COLO829 (cell line): ENCODE measurements around the gene SOX13.
"Not testable (repeated sequence)": the region's sequence is repeated elsewhere in the genome, so short reads cannot be mapped to it uniquely, and the experiment has no call there.

Experiments
- DNase-seq: peaks from one replicate; pipeline ENCODE4 v3.0.0; 2012; ENCODE audit warnings: low spot score

The SOX13 gene

DNA sequence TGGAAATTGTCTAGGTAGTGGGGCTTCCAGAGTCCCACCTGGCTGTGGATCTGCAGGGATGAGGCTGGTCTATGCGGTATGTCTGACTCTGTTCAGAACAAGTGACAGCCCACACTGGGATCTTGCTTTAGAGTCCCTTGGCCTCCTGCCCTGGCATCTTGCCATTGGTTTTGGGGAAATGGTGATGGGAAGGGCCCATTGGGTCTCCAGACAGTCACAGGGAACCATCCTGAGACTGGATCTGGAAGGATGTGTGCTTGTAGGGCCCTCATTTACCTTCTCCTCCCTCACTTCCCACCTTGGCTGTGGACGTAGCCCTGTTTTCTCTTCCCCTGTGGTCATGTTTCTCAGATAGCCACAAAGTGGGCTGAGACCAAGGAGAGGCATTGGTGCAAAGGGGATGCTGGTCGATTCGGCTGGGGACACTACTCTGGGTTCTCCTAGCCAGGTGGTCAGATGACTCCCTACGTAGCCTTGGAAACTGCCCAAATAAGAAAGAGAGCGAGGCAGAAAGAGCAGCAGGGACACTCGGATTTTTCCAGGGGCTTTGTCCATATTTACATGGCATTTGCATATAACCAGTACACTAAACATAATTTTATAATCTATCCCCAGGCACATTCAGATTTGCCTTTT lies 15.1 kb downstream of the SOX13 start:
- DNase-seq = no peak

GRCh38 chr1:204088596-204088995 lies 15.7 kb downstream of the SOX13 start:
- DNase-seq = no peak

DNA sequence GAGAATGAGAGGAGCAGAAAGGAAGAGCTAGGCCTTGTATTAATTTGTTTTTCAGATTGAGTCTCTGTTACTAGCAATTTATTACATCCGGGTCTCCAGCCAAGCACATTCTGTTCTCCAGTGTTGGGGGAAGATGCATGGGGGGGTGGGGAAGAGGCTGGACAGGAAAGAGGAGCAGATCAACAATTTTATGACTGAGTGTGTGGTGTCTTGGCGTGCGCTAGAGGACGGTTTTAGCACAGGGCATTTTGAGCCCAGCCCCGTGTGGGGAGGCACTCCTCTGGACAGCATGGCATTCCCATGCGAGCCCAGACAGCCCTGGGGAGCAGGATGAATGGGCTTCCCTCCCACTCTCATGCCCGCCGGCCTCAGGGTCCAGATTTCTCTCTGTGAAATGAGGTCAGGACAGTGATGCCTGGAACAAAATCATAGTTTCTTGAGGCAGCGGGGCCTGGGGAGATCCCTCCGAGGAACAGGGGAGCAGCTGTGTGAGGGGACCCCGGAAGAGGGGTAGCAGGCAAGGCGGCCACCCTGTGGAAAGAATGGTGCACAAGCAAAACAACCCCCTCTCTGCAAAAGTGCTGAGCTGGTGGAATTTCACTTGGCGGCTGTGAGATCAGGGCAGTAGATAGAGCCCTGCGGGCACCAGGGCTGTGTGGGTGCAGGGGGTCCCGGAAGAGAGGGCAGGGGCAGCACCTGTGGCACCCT lies 16.3 kb downstream of the SOX13 start:
- DNase-seq = no peak

- DNase-seq = not testable (repeated sequence)
Observed at GRCh38 chr1:204090132-204090531, 17.2 kb downstream of the SOX13 start.

GRCh38 chr1:204091066-204091465 lies 18.2 kb downstream of the SOX13 start:
- no peak for DNase-seq

- no peak for DNase-seq
Observed at GRCh38 chr1:204091787-204092312, 18.9 kb downstream of the SOX13 start.

- DNase-seq = no peak
Observed at GRCh38 chr1:204092632-204093420, 19.9 kb downstream of the SOX13 start.

DNA sequence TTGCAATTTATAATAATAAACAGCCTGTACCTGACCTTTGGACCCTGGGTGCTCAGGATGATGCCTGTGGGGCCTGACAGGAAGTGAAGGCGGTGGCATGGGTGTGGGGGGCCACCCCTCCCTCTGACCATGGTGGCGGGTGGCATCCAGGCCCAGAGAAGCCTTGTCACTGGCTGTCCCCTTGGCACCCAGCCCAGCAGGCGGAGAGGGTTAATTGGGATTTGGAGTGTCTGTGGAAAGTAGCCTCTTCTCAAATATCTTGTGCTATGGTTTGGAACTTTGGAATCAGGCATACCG lies 20.5 kb downstream of the SOX13 start:
- DNase-seq = no peak

- DNase-seq = no peak
Observed at GRCh38 chr1:204093781-204094180, 20.9 kb downstream of the SOX13 start.

GRCh38 chr1:204094313-204094729 lies 21.4 kb downstream of the SOX13 start:
- DNase-seq = no peak

DNA sequence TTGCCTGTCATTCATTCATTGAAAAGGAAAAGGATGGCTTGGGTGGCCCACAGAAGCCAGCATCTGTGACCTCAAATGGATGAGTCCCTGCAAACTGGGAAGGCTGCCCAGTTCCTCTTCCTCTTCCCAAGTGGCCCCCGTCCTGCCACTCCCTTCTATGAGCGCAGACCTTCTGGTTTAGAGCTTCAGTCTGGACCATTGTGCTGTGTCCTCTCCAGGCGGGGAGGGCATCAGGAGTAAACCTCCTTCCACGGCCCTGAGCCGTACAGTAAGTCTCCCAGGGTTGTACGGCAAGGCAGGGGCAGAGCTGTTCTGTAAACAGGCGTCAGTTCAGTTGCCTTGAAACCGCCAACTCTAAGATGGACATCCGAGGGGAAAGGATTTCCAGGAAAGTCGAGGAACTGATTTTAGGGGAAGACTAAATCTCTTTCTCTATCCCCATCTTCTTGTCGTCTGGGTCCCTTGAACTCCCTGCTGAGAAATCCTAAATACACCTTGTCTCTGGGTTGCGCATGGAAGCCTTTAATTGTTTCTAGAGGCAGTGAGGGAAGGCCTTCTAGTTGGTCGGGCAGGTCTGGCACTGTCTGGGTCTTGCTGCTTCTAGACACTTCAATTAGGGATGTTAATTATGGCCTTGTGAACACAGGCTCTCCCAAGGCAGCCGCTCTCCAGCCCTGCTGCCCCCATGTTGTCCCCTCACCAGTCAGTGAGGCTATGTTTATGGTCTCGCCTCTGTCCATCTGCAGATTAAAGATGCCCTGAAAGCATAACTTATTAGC lies 22.1 kb downstream of the SOX13 start:
- no peak for DNase-seq

- no peak for DNase-seq
Observed at GRCh38 chr1:204096931-204097330, 24.0 kb downstream of the SOX13 start.

DNA sequence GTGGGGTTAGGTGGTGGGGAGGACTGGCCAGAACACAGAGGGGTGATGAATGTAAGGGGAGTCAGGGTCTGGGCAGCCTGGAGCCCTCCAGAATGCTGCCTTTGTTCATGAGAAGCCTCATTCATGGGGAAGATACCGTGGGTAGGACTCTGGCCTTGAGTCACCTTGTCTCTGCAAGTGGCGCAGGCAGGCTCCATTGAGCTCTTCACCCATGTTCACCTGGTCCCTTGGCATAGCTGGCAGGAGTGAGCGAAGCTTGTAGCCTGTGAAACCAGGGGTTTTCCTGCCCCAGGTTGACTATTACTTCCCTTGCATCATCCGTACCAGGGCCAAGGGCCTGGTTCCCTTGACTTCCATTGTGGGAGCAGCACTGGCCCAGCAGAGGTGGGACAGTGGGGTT lies 25.8 kb downstream of the SOX13 start:
- DNase-seq = no peak

DNA sequence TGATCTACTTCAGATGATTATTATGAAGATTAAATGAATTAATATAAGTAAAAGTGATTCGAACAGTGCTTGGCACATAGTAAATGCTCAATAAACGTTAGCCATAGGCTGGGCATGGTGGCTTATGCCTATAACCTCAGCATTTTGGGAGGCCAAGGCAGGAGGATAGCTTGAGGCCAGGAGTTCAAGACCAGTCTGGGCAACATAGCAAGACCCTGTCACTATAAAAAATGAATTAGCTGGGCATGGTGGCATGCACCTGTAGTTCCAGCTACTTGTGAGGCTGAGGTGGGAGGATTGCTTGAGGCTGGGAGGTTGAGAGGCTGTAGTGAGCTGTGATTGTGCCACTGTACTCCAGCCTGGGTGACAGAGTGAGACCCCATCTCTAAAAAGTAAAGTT lies 26.8 kb downstream of the SOX13 start:
- DNase-seq = not testable (repeated sequence)

- DNase-seq = no peak
Observed at GRCh38 chr1:204102029-204102611, 29.2 kb downstream of the SOX13 start.

DNA sequence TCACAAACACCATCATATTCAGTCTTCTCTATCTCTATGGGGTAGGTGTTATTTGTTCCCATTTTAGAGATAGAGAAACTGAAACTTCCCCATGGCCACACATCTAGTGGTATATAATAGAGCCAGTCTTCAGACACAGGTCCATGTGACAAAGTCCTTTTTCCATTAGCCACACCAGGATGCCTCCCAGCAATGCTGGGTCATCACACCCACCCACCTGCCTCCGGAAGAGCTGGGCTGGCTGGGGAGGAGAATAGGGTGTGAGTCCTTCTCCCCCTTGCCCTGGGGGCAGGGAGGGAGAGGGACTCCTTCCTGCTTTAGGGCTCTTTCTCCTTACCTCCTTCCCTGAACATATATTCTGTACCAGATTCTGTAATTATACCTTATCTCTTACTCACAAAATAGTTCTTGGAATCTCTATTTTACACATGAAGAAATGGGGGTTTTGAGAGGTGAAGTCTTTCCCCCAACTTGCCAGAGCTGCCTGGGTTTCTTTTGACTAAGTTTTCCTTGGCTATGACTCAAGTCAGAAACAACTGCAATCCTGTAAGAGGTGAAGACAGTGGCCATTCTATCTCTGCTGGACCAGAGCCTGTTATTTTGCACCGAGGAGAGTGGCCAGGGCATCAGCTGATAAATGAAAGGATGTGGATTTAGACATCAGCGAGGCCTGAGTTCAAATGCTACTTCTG lies 30.0 kb downstream of the SOX13 start:
- peak; percentile 82 for DNase-seq

DNA sequence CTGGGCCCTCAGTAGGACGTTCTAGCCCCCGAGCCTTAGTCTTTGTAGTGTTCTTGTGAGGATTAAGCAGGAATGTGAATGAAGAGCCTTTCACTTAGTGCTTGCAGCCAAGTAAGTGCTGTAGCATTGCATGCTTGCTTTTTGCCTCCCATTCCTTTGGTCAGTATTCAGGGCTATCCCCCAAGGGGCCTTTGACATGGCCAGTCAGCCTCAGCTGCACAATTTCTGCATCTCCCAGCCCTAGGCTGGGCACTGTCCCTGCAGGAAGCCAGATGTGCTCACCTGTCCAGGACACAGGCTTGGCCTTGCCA lies 30.5 kb downstream of the SOX13 start:
- DNase-seq = no peak

GRCh38 chr1:204104331-204105130 lies 31.6 kb downstream of the SOX13 start:
- peak; percentile 92 for DNase-seq

GRCh38 chr1:204105131-204105515 lies 32.2 kb downstream of the SOX13 start:
- no peak for DNase-seq

DNA sequence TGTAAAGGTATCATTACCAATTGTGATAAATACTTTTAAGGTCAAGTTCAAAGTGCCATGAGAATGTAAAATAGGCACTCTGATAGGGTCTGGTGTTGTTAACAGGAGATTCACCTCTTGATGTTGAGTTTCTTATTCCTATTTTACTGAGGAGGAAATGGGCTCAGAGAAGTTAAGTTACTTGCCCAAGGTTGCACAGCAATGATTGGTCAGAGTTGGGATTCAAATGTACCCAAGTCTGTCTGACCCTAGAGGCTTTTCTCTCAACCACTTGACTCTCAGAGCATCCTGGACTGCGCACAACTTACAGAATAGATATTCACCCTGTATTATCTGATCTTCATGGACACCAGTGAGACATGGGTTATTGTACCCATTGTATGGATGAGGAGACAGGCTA lies 33.9 kb downstream of the SOX13 start:
- no peak for DNase-seq

DNA sequence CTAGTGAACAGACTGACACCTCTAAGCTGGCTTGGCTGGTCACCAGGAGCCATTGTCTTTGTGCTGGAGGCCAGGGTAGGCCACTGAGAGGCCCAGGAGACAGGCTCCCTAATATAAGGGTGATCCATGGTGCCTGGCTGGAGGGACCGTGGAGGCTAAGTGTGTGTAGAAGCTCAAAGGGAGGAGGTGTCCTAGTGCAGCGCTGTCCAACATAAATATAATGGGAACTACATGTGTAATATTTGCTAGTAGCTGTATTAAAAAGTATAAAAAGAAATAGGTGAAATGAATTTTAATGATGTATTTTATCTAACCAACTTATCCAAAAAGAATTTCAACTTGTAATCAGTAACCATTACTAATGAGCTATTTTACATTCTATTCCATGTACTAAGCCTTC lies 35.0 kb downstream of the SOX13 start:
- no peak for DNase-seq
